AG04449 (cell line): ENCODE results near the gene NEMP2.

Experiments used
- CTCF ChIA-PET: fragments of 350-600 bp; formaldehyde crosslinking; extraction: SDS; loops from one replicate; lab custom pipeline; 2021; ENCODE audit warnings: antibody characterized with exemption; lab: Yijun Ruan, JAX
- POLR2A ChIA-PET: fragments of 400-600, 350-600 bp; formaldehyde crosslinking; extraction: SDS; loops from one replicate; lab custom pipeline; 2020; ENCODE audit warnings: antibody characterized with exemption, inconsistent platforms; lab: Yijun Ruan, JAX
- DNase-seq: peaks from one replicate; pipeline ENCODE4 v3.0.0-alpha.2; 2010; ENCODE audit warnings: low read depth, low spot score
- H3K4me3 ChIP-seq: 2 replicates; pipeline ENCODE4 v1.5.1; 2011; ENCODE audit warnings: low read depth, mild to moderate bottlenecking, control low read depth, low read length
- CTCF ChIP-seq: IDR thresholded peaks from one replicate; pipeline ENCODE4 v1.5.1; 2011; ENCODE audit warnings: mild to moderate bottlenecking, moderate library complexity, low read length, control low read depth, inconsistent platforms; ENCODE audit not compliant: insufficient read depth; ENCODE audit errors: missing control alignments

Gene NEMP2

GRCh38 chr2:190547886-190548285 is 13.4 kb upstream of the NEMP2 start:
- DNase-seq, result no peak
- POLR2A ChIA-PET, result no interaction called here
- no peak for TF ChIP-seq CTCF
- no peak overlapping the region for H3K4me3 ChIP-seq
- CTCF ChIA-PET, result no interaction called here

GRCh38 chr2:190546734-190547133 is 12.2 kb upstream of the NEMP2 start:
- POLR2A ChIA-PET, result no interaction called here
- CTCF ChIA-PET, result no interaction called here
- H3K4me3 ChIP-seq, result no peak overlapping the region
- TF ChIP-seq CTCF, result no peak
- no peak for DNase-seq

- H3K4me3 ChIP-seq, result no peak overlapping the region
- ChIA-PET POLR2A (no interaction called here), CTCF (no interaction called here)
- no peak for TF ChIP-seq CTCF
- DNase-seq, result no peak
Measured at GRCh38 chr2:190545555-190546385, 11.2 kb upstream of the NEMP2 start.

- no peak for DNase-seq
- CTCF ChIA-PET, result no interaction called here
- POLR2A ChIA-PET, result no interaction called here
- no peak for TF ChIP-seq CTCF
- H3K4me3 ChIP-seq, result no peak overlapping the region
Measured at GRCh38 chr2:190545093-190545492, 10.6 kb upstream of the NEMP2 start.

GRCh38 chr2:190540048-190540447 is 5.5 kb upstream of the NEMP2 start:
- DNase-seq, result no peak
- ChIA-PET CTCF (no interaction called here), POLR2A (no interaction called here)
- H3K4me3 ChIP-seq, result no peak overlapping the region
- no peak for TF ChIP-seq CTCF

GRCh38 chr2:190538201-190538600 is 3.7 kb upstream of the NEMP2 start:
- no peak overlapping the region for H3K4me3 ChIP-seq
- no peak for DNase-seq
- ChIA-PET CTCF (no interaction called here), POLR2A (no interaction called here)
- no peak for TF ChIP-seq CTCF
